H4 (cell line): ENCODE data around the gene UNC13A. TPM values are rescaled to one million over a fixed set of nuclear protein-coding genes. Genes with fewer than 3 reads are reported as not detected.
A peak's percentile ranks its signal among the peaks of the same experiment; 100 is the strongest.

Experiments used
- DNase-seq: peaks from one replicate; pipeline ENCODE4 v3.0.0-alpha.2; 2015; ENCODE audit warnings: low spot score
- total RNA-seq: library from RNA; depleted of rRNA; stranded (reverse); fragments of >200 nt; shearing (Covaris generic); gene quantifications from 2 replicates; pipeline ENCODE4 v1.2.3, GENCODE V29; 2014

UNC13A gene
- total RNA-seq, 1 experiment from 2014 or later: 0.04 TPM

DNA sequence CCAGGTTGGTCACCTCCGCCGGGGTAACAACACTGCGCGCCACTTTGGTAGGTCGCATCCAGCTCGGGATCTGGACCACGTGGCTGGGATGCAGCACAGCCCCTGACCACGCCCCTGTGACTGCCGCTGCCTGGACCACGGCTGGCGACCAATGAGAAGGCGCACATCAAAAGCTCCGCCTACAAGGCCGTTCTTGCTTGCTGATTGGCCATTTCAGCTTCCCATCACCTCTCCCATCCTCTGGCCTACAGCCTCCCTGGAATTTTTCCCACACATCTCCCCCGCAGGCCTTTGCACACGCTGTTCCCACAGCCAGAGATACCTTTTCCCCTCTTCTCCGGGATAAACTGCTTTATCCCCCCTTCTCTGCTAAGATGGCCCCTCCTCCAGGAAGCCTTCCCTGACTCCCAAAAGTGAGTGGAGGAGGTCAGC lies 18.6 kb upstream of the UNC13A start:
- no peak for DNase-seq

GRCh38 chr19:17703824-17704463 lies 15.8 kb upstream of the UNC13A start:
- DNase-seq: no peak

- DNase-seq: no peak
Observed at GRCh38 chr19:17695198-17695597, 7.0 kb upstream of the UNC13A start.

DNA sequence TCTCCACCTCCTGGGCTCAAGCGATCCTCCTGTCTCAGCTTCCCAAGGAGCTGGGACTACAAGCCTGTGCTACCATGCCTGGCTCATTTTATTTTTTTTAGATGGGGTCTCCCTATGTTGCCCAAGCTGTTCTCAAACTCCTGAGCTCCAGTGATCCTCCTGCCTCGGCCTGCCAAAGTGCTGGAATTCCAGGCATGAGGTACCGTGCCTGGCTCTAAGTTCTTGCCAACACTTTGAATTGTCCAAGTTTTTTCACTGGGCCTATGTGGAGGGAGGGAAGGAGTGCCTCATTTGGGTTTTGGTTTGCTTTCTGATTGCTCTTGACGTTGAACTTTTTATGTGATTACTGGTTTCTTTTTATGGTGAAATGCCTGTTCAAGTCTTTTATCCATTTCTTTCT lies 4.4 kb upstream of the UNC13A start:
- DNase-seq: no peak

DNA sequence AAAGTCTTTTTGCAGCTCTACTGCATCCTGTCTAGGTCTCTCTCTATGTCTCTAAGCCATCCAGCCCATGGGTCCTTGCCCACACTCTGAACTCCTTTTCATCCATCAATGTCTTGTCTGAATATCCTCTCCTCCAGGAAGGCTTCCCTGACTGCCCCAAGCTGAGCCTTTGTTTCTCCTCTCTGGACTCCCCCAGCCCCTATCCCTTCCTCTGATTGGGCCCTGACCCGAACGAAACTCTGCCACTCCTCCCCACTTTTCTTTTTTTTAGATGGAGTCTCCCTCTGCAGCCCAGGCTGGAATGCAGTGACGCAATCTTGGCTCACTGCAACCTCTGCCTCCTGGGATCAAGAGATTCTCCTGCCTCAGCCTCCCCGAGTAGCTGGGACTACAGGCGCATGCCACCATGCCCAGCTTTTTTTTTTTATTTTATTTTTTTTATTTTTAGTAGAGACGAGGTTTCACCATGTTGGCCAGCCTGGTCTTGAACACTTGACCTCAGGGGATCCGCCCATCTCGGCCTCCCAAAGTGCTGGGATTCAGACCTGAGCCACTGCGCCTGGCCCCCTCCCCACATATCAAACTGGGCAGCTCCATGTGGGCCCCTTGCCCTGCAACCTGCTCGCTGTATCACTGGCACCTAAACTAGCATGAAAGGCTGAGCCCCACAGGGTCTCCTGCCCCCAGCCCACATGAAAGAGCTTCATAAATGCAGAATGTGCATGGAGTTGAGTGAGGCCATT lies 870 bp upstream of the UNC13A start:
- no peak for DNase-seq

- no peak for DNase-seq
Observed at GRCh38 chr19:17687141-17687856, 855 bp downstream of the UNC13A start.

- DNase-seq: no peak
Observed at GRCh38 chr19:17686592-17687024, 1.5 kb downstream of the UNC13A start.

- DNase-seq: no peak
Observed at GRCh38 chr19:17686023-17686521, 2.1 kb downstream of the UNC13A start.

- DNase-seq: no peak
Observed at GRCh38 chr19:17685451-17686022, 2.6 kb downstream of the UNC13A start.

DNA sequence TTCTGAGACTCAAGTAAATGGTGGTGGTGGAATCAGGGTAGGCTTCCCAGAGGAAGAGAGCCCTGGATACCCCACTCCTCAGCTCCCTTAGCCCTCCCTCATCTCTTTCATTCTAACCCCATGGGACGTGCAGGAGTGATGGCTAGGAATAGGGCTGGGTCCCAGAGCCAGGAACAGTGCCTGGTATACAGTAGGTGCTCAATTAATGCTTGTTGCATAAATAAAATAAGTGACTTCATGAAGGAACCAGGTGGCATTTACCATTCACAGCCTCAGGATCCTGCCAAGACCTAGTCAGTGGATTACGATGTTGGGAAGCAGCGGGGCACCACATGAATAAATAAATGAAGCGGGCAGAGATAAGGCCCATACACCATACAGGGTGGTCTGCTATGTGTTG lies 3.9 kb downstream of the UNC13A start:
- DNase-seq: no peak

- DNase-seq: no peak
Observed at GRCh38 chr19:17683078-17683477, 5.1 kb downstream of the UNC13A start.

DNA sequence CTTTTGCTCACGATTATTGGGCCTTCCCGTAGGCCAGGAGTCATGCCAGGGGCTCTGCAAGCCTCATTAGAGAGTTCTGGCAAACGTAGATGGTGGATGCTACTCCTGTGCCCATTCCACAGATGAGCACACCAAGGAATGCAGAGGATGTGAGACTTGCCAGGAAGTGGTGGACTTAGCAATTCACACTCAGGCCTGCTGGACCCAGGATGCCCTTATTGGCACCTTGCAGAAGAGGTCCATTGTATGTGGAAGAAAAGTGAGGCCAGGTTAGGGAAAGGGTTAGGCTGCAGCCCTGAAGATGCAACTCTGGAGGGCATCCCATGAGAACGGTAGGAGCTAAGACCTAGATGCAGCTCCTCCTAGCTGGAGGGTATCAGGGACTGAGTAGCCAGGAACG lies 5.9 kb downstream of the UNC13A start:
- DNase-seq: no peak

DNA sequence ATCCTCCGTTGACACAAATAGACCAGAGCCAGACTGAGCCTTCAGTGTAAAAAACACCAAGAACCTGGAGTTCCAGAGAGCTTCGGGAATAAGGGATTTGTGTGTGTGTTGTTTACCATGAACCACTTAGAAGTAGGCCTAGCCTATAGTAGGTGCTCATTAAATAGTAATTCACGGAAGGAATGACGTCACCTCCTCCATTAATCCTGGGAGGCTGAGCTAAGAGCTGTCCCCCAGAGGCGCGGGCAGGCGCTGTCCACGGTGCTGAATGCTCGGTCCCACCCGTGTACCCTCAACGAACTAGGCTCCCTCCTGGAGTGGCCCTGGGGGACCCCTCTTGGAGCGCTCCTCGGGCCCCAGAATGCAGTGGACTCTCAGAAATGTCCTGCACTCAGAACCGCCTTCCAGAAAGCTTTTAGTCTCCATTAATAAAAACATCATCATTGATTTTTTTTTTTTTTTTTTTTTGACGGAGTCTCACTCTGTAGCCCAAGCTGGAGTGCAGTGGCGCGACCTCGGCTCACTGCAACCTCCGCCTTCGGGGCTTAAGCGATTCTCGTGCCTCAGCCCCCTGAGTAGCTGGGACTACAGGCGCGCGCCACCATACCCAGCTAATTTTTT lies 6.5 kb downstream of the UNC13A start:
- peak; percentile 55 for DNase-seq

DNA sequence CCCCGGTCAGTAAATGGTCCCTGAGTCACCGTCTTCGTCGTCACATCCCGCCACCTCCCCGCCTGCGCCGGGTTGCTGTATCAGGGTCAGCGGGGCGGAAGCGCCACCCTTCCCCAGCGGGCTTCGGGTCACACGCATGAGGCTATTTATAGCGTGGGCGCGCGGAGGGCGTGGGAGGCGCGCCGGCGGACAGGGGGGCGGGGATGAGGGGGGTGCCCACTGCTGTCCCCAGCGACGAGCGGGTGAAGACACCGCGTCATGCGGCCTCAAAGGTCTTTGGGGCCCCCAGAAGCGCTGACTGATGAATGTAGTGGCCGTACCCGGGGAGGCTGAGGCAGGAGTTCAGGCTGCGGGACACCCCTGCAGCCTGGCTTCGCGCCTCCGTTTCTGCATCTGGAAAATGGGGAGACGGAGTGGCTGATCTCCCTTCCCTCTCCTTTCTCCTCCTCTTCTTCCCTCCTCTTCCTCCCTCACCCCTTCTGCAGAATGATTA lies 7.9 kb downstream of the UNC13A start:
- peak; percentile 77 for DNase-seq

DNA sequence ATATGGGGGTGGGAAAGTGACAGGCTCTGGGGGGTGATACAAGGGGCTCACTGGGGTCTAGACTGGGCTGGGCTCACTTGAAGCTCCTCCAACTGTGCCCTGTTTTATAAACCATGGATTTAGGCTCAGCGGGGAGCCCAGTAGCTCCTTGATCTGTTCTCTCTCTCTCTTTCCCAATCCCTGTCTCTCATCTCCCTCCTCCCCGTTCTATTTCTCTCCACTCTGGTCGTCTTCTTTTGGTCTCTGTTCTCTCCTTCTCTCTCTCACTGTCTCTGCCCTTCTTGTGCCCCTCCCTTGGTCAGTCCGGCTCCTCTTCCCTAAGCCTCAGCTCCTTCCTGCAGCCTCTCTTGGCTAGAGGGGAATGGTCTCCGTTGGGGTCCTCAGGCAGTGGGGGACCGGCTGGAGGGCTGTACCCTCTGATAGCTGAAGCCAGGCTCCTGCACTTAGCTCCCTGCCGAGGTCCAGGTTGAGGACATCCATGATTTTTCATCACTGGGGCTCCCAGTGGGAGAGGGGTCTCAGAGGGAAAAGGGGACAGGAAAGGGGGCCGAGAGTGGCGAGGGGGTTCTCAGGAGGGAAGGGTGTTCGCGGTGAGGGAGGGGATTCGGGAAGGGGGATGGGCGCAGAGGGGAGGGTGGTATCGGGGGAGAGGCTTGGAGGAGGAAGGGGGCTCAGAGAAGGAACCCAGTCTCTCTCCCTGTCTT lies 8.5 kb downstream of the UNC13A start:
- no peak for DNase-seq

DNA sequence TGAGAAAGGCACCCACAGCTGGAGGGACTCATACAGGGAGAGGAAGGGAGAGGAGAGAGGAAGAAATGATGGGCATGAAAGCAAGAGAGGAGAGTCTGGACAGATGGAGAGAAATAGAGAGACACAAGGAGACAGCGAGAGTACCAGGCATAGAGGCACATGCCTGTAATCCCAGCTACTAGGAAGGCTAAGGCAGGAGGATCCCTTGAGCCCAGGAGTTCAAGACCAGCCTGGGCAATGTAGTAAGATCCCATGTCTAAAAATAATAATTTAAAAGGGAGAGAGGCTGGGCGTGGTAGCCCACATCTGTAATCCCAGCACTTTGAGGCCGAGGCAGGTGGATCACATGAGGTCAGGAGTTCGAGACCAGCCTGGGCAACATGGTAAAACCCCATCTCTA lies 9.3 kb downstream of the UNC13A start:
- DNase-seq: no peak

DNA sequence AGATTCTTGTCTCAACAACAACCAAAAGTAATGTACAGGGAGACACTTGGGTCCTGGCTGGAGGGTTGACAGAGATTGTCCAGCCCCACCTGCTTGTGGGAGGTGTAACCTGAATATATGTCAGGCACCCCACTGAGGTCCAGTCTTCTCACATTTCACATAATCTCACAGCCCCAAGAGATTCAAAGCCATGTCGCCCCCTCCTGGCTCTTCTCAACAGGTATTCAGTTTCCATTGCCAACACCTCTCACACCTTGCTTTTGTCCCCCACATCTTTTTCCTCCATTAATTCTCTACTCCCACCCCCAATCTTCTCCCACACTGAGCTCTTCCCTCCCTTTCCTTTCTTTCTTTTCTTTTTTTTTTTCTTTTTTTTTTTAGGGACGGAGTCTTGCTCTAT lies 11.2 kb downstream of the UNC13A start:
- DNase-seq: no peak

DNA sequence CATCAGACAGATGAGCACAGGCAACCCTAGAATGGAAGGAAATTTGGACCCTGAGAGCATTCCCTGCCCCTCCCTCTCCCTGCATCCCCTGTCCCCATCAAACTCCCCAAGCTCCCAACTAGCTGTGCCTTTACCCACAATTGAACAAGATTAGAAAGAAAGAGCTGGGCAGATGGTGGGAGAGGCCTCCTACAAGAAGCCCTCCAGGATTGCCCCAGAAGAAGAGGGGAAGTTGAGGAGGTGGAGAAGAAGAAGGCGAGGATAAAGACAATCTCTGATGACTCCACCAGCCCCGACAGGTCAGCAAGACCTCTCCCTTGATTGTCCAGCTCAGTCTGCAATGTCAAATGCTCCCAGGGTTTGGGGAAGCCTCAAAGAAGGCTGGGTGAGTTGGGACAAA lies 11.9 kb downstream of the UNC13A start:
- DNase-seq: no peak

GRCh38 chr19:17673937-17674799 lies 14.0 kb downstream of the UNC13A start:
- no peak for DNase-seq

DNA sequence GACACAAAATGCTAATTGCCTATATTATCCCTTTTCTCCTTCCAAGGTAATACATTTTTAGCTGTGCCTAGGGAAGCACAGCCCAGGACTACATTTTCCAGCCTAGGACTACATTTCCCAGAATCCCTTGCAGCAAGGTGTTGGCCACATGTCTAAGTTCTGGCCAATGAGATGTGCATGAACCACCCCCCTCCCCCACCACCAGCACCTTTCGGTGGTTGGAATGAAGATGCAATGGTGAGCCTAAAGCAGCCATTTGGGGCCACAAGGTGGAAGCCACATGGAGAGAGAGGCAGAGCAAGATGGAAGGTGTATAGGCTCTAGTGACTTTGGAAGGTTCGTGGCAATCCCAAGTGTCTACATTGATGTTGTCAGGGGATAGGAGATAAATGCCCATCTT lies 16.2 kb downstream of the UNC13A start:
- peak; percentile 46 for DNase-seq
